Activated CD8-positive, alpha-beta memory T cell treated with anti-CD3 and anti-CD28 coated beads for 1 hour (primary cell): ENCODE data around the gene GTSE1.

Experiments
- DNase-seq, 2 donors: peaks; one replicate each; pipeline ENCODE4 v3.0.0-alpha.2; 2020; ENCODE audit warnings: low read depth in 1 of 2; ENCODE audit errors: extremely low read depth in 1 of 2

GTSE1 gene

GRCh38 chr22:46363611-46364321 lies 67.1 kb downstream of the GTSE1 start:
- no peak for DNase-seq

- no peak for DNase-seq
Measured at GRCh38 chr22:46364341-46365165, 67.9 kb downstream of the GTSE1 start.

DNA sequence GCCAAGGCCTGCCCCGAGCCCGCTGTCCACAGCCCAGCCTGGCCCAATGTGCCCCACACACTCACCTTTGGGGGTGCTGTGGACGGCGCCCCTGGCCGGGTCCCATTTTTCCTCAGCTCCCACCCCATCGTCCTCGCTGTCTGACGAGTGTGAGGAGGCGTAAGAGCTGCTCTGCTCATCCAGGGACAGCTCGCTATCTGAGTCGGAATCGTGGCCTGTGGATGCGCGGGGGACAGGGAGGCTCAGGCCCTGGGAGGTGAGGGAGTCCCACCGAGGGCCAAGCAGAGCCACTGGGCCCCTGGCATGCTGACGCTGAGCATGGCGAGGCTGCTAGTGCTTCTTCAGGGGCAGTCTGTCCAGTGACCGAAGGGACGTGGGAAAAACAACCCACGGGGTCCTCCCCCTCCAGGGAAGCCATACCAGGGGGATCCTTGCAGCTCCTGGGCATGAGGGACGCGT lies 68.5 kb downstream of the GTSE1 start:
- DNase-seq: no peak

DNA sequence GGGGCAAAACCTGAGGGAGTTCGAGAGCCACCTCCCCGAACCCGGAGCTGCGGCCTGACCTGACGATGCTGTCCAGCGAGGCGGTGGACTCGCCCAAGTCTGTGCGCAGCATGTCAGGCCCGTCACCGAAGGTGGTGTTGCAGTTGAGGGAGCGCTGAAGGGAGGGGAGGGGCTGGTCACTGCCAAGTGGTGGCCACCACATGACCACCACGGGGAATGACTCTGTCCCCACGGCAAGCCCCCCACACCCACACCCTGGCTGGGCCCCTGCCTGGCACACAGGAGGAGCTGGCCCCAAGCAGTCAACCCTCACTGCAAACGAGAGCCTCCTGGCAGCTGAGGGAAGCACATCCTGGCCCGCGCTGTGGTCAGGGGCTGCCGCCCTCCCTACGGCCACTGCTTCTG lies 69.7 kb downstream of the GTSE1 start:
- DNase-seq: no peak

DNA sequence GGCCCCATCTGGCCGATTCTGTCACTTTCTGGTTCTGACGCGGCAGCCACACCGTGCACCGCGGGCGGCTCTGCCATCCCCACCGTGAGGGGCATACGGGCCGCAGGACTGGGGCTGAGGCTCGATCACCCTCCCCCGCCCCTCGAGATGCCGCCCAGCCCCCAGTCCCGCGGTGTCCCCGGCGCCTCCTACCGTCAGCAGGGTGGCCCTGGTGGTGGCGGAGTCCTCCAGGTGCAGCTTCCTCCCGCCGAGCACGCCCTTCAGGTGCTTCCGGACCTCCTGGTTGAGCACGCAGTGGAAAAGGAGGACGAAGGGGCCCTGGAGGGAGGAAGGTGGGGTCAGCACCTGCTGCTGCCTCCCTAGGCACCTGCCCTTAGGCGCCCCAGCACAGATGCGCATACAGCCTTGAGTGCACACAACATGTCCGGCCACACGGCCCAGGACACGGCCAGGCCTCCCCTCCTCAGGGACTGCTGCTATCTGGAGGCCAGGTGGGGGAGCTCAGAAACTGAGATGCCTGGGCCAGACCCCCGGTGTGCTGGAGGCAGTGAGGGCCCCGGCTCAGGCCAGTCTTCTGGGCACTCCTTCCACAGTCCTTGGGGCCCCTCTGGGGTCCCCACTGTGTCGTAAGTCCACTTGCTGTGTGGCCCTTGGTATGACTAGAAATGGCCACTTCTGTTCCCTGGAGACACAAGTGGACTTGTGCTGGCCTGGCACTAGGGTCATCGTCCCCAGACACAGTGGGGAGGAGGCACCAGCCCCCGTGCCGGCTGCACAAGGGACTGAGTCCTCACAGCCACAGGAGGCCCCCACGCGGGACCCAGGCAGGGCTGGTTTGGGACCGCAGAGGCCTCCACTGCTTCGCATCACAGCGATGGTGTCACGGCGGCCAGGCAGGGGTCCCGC lies 70.4 kb downstream of the GTSE1 start:
- DNase-seq: no peak

GRCh38 chr22:46367707-46368191 lies 71.1 kb downstream of the GTSE1 start:
- peak in 1 of 2 donors; percentile 55 for DNase-seq

DNA sequence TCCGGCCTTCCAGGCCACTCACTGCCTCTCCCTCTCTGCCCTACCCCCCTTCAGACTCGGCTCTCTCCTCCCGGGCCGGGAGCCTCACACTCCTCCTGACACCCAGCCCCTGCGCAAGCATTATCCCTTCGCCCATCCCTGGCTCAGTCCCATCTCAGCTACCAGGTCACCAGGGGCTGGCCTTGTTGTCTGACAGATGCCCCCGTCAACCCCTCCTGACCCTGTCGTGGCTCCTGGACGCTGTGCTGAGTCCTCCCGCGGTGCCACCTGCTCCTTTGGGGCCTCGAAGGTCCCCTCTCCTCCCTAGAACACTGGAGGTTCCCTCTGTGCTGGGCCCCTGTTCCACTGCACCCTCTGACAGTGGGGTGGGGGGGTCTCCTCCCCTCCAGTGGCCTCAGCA lies 71.8 kb downstream of the GTSE1 start:
- no peak for DNase-seq

- no peak for DNase-seq
Measured at GRCh38 chr22:46368871-46369715, 72.4 kb downstream of the GTSE1 start.

GRCh38 chr22:46369716-46370583 lies 73.3 kb downstream of the GTSE1 start:
- DNase-seq: no peak

- DNase-seq: peak in 1 of 2 donors; percentile 34
Measured at GRCh38 chr22:46370584-46371291, 74.1 kb downstream of the GTSE1 start.

GRCh38 chr22:46371623-46372226 lies 75.1 kb downstream of the GTSE1 start:
- DNase-seq: no peak

- DNase-seq: no peak
Measured at GRCh38 chr22:46372686-46373085, 76.0 kb downstream of the GTSE1 start.

DNA sequence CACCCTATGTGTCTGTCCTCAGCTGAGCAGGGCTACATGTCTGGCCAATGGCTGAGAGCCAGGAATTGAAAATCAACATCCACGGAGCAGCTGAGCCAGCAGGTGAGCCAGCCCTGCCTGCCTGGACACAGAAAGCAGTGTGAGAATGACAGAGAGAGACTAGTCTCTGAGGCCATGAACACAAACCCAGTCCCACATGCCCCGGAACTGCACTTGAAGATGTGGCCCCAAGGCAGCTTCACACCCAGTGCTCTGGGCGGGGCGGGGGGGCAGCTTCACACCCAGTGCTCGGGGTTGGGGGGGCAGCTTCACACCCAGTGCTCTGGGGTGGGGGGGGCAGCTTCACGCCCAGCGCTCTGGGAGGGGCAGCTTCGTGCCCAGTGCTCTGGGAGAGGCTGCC lies 76.5 kb downstream of the GTSE1 start:
- no peak for DNase-seq

GRCh38 chr22:46373921-46374662 lies 77.4 kb downstream of the GTSE1 start:
- DNase-seq: no peak

DNA sequence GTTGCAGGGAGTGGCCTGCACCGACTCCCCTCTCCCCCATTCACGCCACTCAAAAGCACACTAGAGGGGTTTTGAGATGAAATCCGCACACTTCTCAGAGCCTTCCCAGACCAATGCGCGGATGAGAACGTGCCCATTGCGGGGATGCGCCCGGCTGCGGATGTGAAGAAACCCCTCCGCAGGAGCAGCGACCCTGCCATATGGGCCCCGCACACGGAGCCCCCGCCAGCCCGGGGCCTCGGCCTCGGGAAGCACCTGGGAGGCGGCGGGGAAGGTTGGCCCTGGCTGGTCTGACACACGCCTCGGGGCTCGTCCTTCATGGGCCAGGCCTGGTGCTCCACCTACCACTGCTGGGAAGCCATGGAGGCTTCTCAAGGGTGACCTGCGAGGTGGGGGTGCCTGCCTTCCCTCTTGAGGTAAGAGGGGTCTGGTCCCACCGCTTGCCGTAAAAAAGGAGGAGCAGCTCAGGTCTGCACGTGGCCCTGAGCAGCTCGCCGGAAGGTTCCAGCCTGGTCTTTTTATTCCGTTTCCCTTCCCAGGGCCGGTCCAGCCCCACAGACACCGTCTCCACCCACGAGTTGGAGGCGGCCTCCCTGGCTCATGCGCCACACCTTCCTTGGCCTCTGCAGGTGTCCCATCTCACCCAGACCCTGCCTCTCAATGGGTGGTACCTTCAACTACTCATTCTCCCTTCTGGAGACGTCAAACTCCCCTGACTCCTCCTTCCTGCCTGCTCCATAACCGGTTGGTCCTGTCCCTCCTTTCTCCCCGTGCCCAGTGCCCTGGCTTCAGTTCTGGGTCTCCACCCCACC lies 78.2 kb downstream of the GTSE1 start:
- DNase-seq: no peak

- no peak for DNase-seq
Measured at GRCh38 chr22:46376111-46376510, 79.4 kb downstream of the GTSE1 start.
